ENCODE data around the gene MIA3.

GRCh38 chr1:222644636-222644980 lies 26.7 kb downstream of the MIA3 start:
- TF ChIP-seq CTCF (IDR thresholded peaks at IDR 0.05): no peak
- no peak for TF ChIP-seq POLR2A (IDR thresholded peaks at IDR 0.05)
